GM18873 (cell line): ENCODE results near the gene KRT4.

ENCODE experiments used
- ATAC-seq: cut with Tn5 transposase; IDR thresholded peaks from one replicate; pipeline ENCODE4 v1.9.1; 2021; ENCODE audit warnings: mild to moderate bottlenecking, moderate library complexity, moderate number of reproducible peaks; ENCODE audit not compliant: unreplicated experiment, low FRiP score

KRT4 gene

GRCh38 chr12:52809166-52809565 lies 4.8 kb downstream of the KRT4 start:
- ATAC-seq: no peak

- no peak for ATAC-seq
These were observed 5.2 kb downstream of the KRT4 start for GRCh38 chr12:52808573-52809160.

- no peak for ATAC-seq
These were observed 6.1 kb downstream of the KRT4 start for GRCh38 chr12:52807544-52808470.

- no peak for ATAC-seq
These were observed 6.9 kb downstream of the KRT4 start for GRCh38 chr12:52806821-52807543.

GRCh38 chr12:52806169-52806811 lies 7.6 kb downstream of the KRT4 start:
- no peak for ATAC-seq

GRCh38 chr12:52805739-52806138 lies 8.2 kb downstream of the KRT4 start:
- ATAC-seq: no peak

- ATAC-seq: no peak
These were observed 8.9 kb downstream of the KRT4 start for GRCh38 chr12:52805000-52805399.

- ATAC-seq: no peak
These were observed 11.5 kb downstream of the KRT4 start for GRCh38 chr12:52802442-52802841.

GRCh38 chr12:52801773-52802172 lies 12.1 kb downstream of the KRT4 start:
- ATAC-seq: no peak

- no peak for ATAC-seq
These were observed 13.5 kb downstream of the KRT4 start for GRCh38 chr12:52800259-52800917.

GRCh38 chr12:52799505-52800211 lies 14.3 kb downstream of the KRT4 start:
- no peak for ATAC-seq

- no peak for ATAC-seq
These were observed 15.0 kb downstream of the KRT4 start for GRCh38 chr12:52798671-52799504.

- ATAC-seq: no peak
These were observed 15.8 kb downstream of the KRT4 start for GRCh38 chr12:52798003-52798670.

GRCh38 chr12:52797529-52797894 lies 16.4 kb downstream of the KRT4 start:
- ATAC-seq: no peak

GRCh38 chr12:52796839-52797528 lies 16.9 kb downstream of the KRT4 start:
- ATAC-seq: no peak

GRCh38 chr12:52796429-52796794 lies 17.5 kb downstream of the KRT4 start:
- no peak for ATAC-seq

- no peak for ATAC-seq
These were observed 18.1 kb downstream of the KRT4 start, which contains the start of gene KRT3 for GRCh38 chr12:52795694-52796428. Gene KRT3, minus strand, starts transcription at chr12:52796117. Its CDS starts 75 bp downstream, at chr12:52796042.
